Neuronal stem cell (in vitro differentiated cells): ENCODE results near the gene BGN.
A peak's percentile ranks its signal among the peaks of the same experiment; 100 is the strongest.

ENCODE experiments used
- DNase-seq: peaks from one replicate; pipeline ENCODE4 v3.0.0-alpha.2; 2013; ENCODE audit warnings: low spot score
- H2AFZ ChIP-seq: one replicate; pipeline ENCODE4 v1.6.1; 2013; ENCODE audit warnings: mild to moderate bottlenecking, low read length, inconsistent platforms
- H2AK5ac ChIP-seq: 2 replicates; pipeline ENCODE4 v1.6.1; 2013; ENCODE audit warnings: low read depth, mild to moderate bottlenecking, inconsistent platforms, low read length, moderate library complexity, mixed read lengths
- H2BK120ac ChIP-seq: 2 replicates; pipeline ENCODE4 v1.6.1; 2013; ENCODE audit warnings: low read depth, mild to moderate bottlenecking, inconsistent platforms, low read length, moderate library complexity, mixed read lengths
- H2BK12ac ChIP-seq: one replicate; pipeline ENCODE4 v1.6.1; 2013; ENCODE audit warnings: low read length, inconsistent platforms
- H2BK15ac ChIP-seq: 2 replicates; pipeline ENCODE4 v1.6.1; 2013; ENCODE audit warnings: mild to moderate bottlenecking, low read length, inconsistent platforms, mixed read lengths
- H2BK5ac ChIP-seq: one replicate; pipeline ENCODE4 v1.6.1; 2013; ENCODE audit warnings: inconsistent platforms, mild to moderate bottlenecking, low read length, moderate library complexity
- H3K14ac ChIP-seq: one replicate; pipeline ENCODE4 v1.6.1; 2013; ENCODE audit warnings: low read length, inconsistent platforms
- H3K18ac ChIP-seq: 2 replicates; pipeline ENCODE4 v1.6.1; 2013; ENCODE audit warnings: low read length, inconsistent platforms
- H3K23ac ChIP-seq: 2 replicates; pipeline ENCODE4 v1.6.1; 2013; ENCODE audit warnings: low read depth, mild to moderate bottlenecking, mixed read lengths, low read length, inconsistent platforms; ENCODE audit not compliant: poor library complexity
- H3K27ac ChIP-seq: replicated peaks from 3 replicates; pipeline ENCODE4 v1.5.1; 2013; ENCODE audit warnings: low read length, inconsistent platforms
- H3K27me3 ChIP-seq, 3 experiments: 2 replicates each; pipeline ENCODE4 v1.6.1; 2013; ENCODE audit warnings: low read length in 3 of 3, mild to moderate bottlenecking in 2 of 3, inconsistent platforms in 1 of 3, low read depth in 1 of 3, mixed read lengths in 1 of 3, moderate library complexity in 1 of 3; ENCODE audit not compliant: control insufficient read depth in 3 of 3, insufficient read depth in 3 of 3
- H3K36me3 ChIP-seq, 2 donors: replicated peaks in 1 of 2; 2 replicates each; pipeline ENCODE4 v1.6.1; 2013; ENCODE audit warnings: low read length in 2 of 2; ENCODE audit not compliant: control insufficient read depth in 2 of 2, insufficient read depth in 2 of 2
- H3K4ac ChIP-seq: 2 replicates; pipeline ENCODE4 v1.6.1; 2013; ENCODE audit warnings: inconsistent platforms, mild to moderate bottlenecking, low read length, moderate library complexity
- H3K4me1 ChIP-seq, 2 donors: 1 replicate in 1 of 2; 2 replicates in 1 of 2; pipeline ENCODE4 v1.6.1; 2013; ENCODE audit warnings: low read length in 2 of 2, low read depth in 1 of 2; ENCODE audit not compliant: control insufficient read depth in 2 of 2, insufficient read depth in 1 of 2
- H3K4me2 ChIP-seq: one replicate; pipeline ENCODE4 v1.6.1; 2013; ENCODE audit warnings: mild to moderate bottlenecking, low read length, inconsistent platforms; ENCODE audit not compliant: insufficient read depth, poor library complexity, severe bottlenecking
- H3K4me3 ChIP-seq, 2 donors: 2 replicates each; pipeline ENCODE4 v1.5.1; 2013; ENCODE audit warnings: low read length in 2 of 2, mild to moderate bottlenecking in 2 of 2, inconsistent platforms in 1 of 2, moderate library complexity in 1 of 2
- H3K79me1 ChIP-seq: one replicate; pipeline ENCODE4 v1.6.1; 2013; ENCODE audit warnings: low read depth, mild to moderate bottlenecking, inconsistent platforms, low read length, moderate library complexity
- H3K9ac ChIP-seq: one replicate; pipeline ENCODE4 v1.6.1; 2013; ENCODE audit warnings: mild to moderate bottlenecking, low read depth, low read length, inconsistent platforms; ENCODE audit not compliant: poor library complexity
- H3K9me3 ChIP-seq, 2 donors: replicated peaks in 1 of 2; 2 replicates each; pipeline versions ENCODE3 to v1.6.1; 2013; ENCODE audit warnings: low read length in 2 of 2, mild to moderate bottlenecking in 2 of 2, inconsistent platforms in 1 of 2, low read depth in 1 of 2, mixed read lengths in 1 of 2, moderate library complexity in 1 of 2; ENCODE audit not compliant: control insufficient read depth in 2 of 2, insufficient read depth in 1 of 2
- H4K8ac ChIP-seq: one replicate; pipeline ENCODE4 v1.6.1; 2013; ENCODE audit warnings: low read depth, mild to moderate bottlenecking, inconsistent platforms, low read length, moderate library complexity
- H4K91ac ChIP-seq: one replicate; pipeline ENCODE4 v1.6.1; 2013; ENCODE audit warnings: low read length, low read depth, mild to moderate bottlenecking, inconsistent platforms; ENCODE audit not compliant: poor library complexity
- WGBS, 2 donors: extraction: QIAGEN DNeasy Blood & Tissue Kit; methylation state at CpG; one replicate each; pipeline ENCODE4 v1.1.7; 2013; ENCODE audit warnings: missing lambda C conversion rate in 2 of 2, mixed read lengths in 1 of 2; ENCODE audit not compliant: insufficient read length in 2 of 2, insufficient replicate concordance in 1 of 2; ENCODE audit errors: extremely low coverage in 2 of 2; 5-methylcytosine and 5-hydroxymethylcytosine counted together

BGN gene

DNA sequence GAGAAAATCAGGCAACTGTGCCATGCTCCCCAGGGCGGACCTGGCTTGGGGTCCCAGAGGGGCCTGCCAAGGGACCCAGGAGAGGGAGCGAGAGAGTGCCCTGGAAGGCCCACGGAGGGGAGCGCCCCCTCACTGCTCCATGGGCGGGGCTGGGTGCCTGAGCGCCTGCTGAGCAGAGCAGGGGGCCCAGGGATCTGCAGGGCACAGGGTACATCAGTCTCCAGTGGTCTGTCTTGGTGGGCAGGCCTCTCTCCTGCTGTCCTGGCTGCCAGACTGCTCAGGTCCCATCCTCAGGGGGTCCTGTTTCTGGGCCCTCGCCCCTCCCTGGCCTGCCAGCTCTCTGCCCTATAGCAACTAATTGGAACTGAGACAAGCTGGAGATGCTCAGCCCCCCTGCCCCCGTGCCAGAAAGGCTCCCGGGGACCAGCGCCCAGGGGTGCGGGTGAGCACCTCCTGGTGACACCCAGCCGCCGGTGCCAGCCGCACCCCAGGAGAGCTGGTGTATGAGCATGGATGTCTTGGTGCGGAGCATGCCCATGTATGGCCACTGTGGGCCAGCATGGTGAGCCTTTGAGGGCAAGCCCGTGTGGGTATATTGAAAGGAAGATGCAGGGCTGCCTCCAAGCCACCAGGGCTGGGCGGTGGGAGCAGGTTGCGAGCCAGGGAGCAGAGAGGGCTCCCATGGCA lies 1.3 kb downstream of the BGN start:
- peak overlapping the region; percentile 56 for H2AK5ac ChIP-seq
- H3K23ac ChIP-seq = no peak overlapping the region
- no peak overlapping the region for H2BK120ac ChIP-seq
- no CpG with 5 or more reads among the region's 18 CpGs for WGBS, 2 donors
- H3K4ac ChIP-seq = no peak overlapping the region
- peak overlapping the region; percentile 38 for H3K18ac ChIP-seq
- H3K27ac ChIP-seq = no peak overlapping the region
- H3K36me3 ChIP-seq = no peaks in the 10 kb centered on the region
- H3K4me3 ChIP-seq = no peak overlapping the region
- H2BK15ac ChIP-seq = no peak overlapping the region
- H3K14ac ChIP-seq = no peak overlapping the region
- H3K27me3 ChIP-seq = peaks cover 0 to 17% (median 0%) of the 10 kb centered on the region in 3 experiments
- H3K4me2 ChIP-seq = no peak overlapping the region
- DNase-seq = no peak
- peaks cover 10 to 12% of the 10 kb centered on the region in 2 donors for H3K4me1 ChIP-seq
- H4K8ac ChIP-seq = no peak overlapping the region
- no peaks in the 10 kb centered on the region for H3K79me1 ChIP-seq
- no peaks in the 10 kb centered on the region for H3K9me3 ChIP-seq
- no peak overlapping the region for H2BK12ac ChIP-seq
- H4K91ac ChIP-seq = no peak overlapping the region
- no peak overlapping the region for H2BK5ac ChIP-seq
- H3K9ac ChIP-seq = no peak overlapping the region
- H2AFZ ChIP-seq = peak overlapping the region; percentile 61

DNA sequence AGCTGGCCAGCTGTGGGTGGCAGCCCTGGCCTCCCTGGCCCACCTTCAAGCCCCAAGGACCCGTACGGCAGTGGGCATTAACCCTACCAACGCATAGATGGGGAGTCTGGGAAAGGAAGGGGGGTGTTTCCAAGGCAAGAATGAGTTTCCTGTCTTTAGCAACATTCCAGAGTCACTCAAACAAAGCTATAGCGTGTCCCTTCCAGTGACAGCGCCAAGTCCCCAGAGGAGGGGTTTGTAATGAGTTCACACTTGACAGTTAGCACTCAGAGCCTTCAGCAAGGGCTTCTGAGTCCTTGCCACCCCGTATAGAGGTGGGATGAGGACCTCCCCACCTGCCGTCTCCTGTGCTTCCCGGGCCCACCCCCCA lies 1.8 kb downstream of the BGN start:
- Histone ChIP-seq H2BK15ac (no peak overlapping the region), H3K4me1 (peaks cover 7 to 8% of the 10 kb centered on the region in 2 donors), H3K79me1 (no peaks in the 10 kb centered on the region), H3K4me2 (no peak overlapping the region), H2BK5ac (no peak overlapping the region), H3K18ac (no peak overlapping the region), H3K4me3 (no peak overlapping the region), H3K23ac (no peak overlapping the region), H3K36me3 (no peaks in the 10 kb centered on the region), H2BK12ac (no peak overlapping the region), H4K8ac (no peak overlapping the region), H2BK120ac (no peak overlapping the region), H3K27me3 (peaks cover 0 to 13% (median 0%) of the 10 kb centered on the region in 3 experiments), H4K91ac (no peak overlapping the region), H3K14ac (no peak overlapping the region), H3K4ac (no peak overlapping the region), H2AK5ac (no peak overlapping the region), H2AFZ (peak overlapping the region; percentile 61), H3K9ac (no peak overlapping the region), H3K9me3 (no peaks in the 10 kb centered on the region), H3K27ac (no peak overlapping the region)
- DNase-seq = no peak
- WGBS, 2 donors = no CpG with 5 or more reads among the region's 8 CpGs

DNA sequence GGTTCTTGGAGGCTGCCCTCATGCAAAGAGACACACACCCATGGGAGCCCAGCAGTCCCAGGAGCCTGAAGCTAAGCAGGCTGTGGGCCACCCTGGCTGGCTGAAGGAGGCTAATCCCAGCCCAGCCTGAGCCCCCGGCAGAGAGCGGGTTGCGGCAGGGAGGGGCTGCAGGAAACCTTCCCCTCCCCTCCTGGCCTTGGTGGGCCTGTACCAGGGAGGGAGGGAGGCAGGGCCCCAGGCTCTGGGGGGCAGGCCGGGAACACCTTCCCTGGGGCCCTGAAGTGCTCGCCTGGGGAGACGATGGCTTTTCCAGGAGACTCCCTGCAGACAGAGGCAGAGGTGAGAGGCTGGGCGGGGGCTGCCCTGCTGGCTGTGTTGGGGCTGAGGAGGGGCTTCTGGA lies 3.7 kb downstream of the BGN start:
- Histone ChIP-seq H3K14ac (no peak overlapping the region), H3K9me3 (no peaks in the 10 kb centered on the region), H3K36me3 (no peaks in the 10 kb centered on the region), H3K4me1 (peaks cover 3 to 5% of the 10 kb centered on the region in 2 donors), H3K79me1 (no peaks in the 10 kb centered on the region), H2BK5ac (no peak overlapping the region), H3K9ac (no peak overlapping the region), H3K4me2 (no peak overlapping the region), H2BK120ac (no peak overlapping the region), H3K23ac (no peak overlapping the region), H2BK12ac (no peak overlapping the region), H3K27ac (no peak overlapping the region), H2AK5ac (no peak overlapping the region), H4K91ac (no peak overlapping the region), H3K27me3 (peaks cover 0 to 7% (median 0%) of the 10 kb centered on the region in 3 experiments), H2BK15ac (no peak overlapping the region), H3K4ac (no peak overlapping the region), H4K8ac (no peak overlapping the region), H3K18ac (no peak overlapping the region), H2AFZ (no peak overlapping the region), H3K4me3 (no peak overlapping the region)
- WGBS, 2 donors = no CpG with 5 or more reads among the region's 7 CpGs
- DNase-seq = no peak

DNA sequence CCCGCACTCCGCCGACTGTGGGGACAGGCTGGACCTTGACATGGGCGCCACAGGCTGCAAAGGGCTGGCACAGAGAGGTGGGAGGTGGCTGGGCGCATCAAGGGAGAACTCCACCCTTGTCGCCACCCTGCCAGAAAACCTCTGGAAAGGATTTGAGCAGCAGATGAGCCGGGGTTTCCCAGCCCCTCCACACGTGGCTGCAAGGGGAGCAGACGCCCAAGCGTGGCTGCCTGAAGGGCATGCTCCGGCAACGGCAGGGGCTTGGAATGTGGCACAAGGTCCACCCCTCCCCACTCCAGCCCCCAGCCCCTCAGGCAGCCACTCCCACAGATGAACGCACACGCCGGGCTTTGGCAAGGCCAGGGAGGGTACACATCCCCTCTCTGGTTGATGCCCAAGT lies 4.6 kb downstream of the BGN start:
- Histone ChIP-seq H2AK5ac (no peak overlapping the region), H3K23ac (no peak overlapping the region), H3K79me1 (no peaks in the 10 kb centered on the region), H2BK120ac (no peak overlapping the region), H3K36me3 (no peaks in the 10 kb centered on the region), H2AFZ (no peak overlapping the region), H3K14ac (no peak overlapping the region), H2BK15ac (no peak overlapping the region), H3K4me2 (no peak overlapping the region), H3K4me1 (peaks cover 1 to 3% of the 10 kb centered on the region in 2 donors), H3K18ac (no peak overlapping the region), H3K4ac (no peak overlapping the region), H3K27ac (no peak overlapping the region), H4K8ac (no peak overlapping the region), H4K91ac (no peak overlapping the region), H2BK5ac (no peak overlapping the region), H3K27me3 (peaks cover 0 to 3% (median 0%) of the 10 kb centered on the region in 3 experiments), H3K4me3 (no peak overlapping the region), H2BK12ac (no peak overlapping the region), H3K9me3 (no peaks in the 10 kb centered on the region), H3K9ac (no peak overlapping the region)
- WGBS, 2 donors = no CpG with 5 or more reads among the region's 15 CpGs
- DNase-seq = no peak
